SK-N-SH treated with all-trans-retinoic acid at 6 μM for 48 hours (cell line): ENCODE results near the gene AATF.

Source experiments
- ESRRG ChIP-seq: fragments of 250-450 bp; sonication (Bioruptor Pico); IDR thresholded peaks from 2 replicates; pipeline ENCODE4 v1.6.1; 2021; ENCODE audit warnings: mild to moderate bottlenecking
- ZNF8 ChIP-seq: fragments of 450-650 bp; formaldehyde crosslinking; IDR thresholded peaks from 2 replicates; pipeline ENCODE4 v1.5.0; 2020; ENCODE audit warnings: mild to moderate bottlenecking, moderate library complexity

- TF ChIP-seq ESRRG (CRISPR knock-in tag): no peak
- no peak for TF ChIP-seq ZNF8
Measured at GRCh38 chr17:37060928-37061327, 112.2 kb downstream of the AATF start.
